CD4-positive, alpha-beta T cell treated with Interleukin-2 at 100 ng/mL for 4 hours (primary cell): ENCODE data around the gene PPWD1.
A peak's percentile ranks its signal among the peaks of the same experiment; 100 is the strongest.

ENCODE experiments used
- DNase-seq: peaks from one replicate; pipeline ENCODE4 v3.0.0-alpha.2; 2020; ENCODE audit warnings: low spot score

Gene PPWD1

DNA sequence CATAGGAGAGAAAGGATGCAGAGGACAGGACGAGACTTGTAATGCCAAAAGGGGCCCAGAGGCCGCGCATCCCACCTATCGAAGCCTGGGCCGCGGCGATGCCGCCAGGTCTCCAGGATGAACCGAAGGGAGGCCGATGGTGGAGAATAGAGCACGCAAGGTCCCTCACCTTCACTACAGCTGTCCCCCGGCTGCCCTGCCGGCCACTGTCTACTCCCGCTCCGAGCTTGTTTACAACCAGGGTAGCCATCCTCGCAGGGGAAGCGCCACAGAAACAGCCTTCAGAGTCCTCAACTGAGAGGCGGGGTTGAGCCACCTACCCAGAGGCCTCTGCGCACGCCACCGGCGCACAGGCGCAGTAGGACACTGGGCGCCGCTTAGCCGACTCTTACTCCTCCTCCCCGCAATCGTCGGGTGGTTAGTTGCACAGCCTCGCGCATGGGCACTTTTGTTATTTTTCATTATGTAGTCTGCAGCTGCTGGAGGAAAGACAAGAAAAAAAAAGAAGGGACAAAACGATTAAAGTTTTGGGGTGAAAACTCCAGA lies 61.0 kb downstream of the PPWD1 start, which contains the start of gene TRIM23:
TSS of gene TRIM23 (minus strand) at position 309 of the 546 bp plus-strand sequence. CDS start at position 250, 59 bp downstream.
- peak; percentile 92 for DNase-seq

DNA sequence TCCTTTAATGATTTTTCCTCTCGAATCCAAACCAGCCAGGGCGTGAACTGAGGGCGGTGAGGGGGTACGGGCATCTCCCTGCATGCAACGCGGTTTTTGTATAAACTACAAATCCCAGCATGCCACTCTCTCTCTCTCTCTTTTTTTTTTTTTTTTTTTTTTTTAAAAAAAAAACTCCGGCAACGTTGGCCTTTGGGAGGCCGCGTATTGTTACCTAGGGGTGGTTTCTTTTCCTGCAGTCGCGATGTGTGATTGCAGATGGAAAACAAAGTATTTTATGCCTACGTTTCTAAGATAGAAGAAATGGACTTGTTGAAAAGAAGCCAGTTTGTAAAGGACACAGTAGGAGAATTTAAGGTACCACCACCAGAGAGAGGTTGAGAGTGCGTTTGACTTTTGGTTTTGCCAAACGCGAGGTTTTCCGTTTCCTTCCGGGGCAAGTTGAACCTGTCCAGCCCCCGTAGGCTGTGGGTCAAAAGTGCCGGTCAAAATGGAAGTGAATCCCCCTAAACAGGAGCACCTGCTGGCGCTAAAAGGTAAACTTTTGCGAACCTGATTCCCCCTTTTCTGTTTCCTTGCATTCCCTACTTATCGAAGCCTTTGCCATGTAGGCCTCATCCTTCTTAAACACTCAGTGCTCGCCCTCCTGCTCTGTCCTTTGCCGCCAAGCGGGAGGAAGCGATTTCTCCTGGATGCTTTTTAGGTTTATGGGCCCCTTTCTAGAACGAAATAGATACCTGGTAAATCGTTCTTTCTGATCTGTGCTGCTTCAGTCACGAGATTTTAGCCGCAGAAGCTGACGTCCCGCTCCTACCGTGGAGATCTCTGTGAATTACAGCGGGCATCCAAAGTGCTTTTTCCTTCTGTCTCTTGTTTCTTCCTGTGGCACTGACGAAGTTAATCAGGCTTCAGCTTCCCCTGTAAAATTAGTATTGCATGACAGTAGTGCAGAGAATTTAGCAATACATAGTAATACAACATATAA lies 61.8 kb downstream of the PPWD1 start, which contains the start of the genes SHLD3 and TRAPPC13:
TSS of gene SHLD3 (plus strand) at position 457 of the 985 bp plus-strand sequence. CDS start 4,561 bp downstream, outside the sequence.
TSS of gene TRAPPC13 (plus strand) at position 457 of the 985 bp plus-strand sequence. CDS start at position 491, 34 bp downstream.
- peak; percentile 91 for DNase-seq

DNA sequence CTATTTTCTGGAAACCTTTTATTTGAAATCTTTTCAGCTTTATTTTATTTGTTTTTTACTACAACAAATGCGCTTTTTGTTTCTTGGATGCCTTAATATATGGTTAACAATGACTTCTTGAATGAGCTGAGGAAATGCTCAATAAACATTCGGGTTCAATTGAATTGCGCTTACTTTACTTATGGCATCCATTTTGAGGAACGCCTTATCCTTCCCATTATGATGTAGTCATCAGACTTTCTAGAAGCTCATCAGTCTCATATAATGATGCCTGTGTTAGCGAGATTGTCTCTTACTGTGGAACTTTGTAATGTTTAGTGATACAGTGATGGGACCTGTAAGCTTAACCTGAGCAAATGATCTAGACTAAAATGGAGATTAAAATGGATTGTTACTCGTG lies 62.6 kb downstream of the PPWD1 start:
- no peak for DNase-seq

DNA sequence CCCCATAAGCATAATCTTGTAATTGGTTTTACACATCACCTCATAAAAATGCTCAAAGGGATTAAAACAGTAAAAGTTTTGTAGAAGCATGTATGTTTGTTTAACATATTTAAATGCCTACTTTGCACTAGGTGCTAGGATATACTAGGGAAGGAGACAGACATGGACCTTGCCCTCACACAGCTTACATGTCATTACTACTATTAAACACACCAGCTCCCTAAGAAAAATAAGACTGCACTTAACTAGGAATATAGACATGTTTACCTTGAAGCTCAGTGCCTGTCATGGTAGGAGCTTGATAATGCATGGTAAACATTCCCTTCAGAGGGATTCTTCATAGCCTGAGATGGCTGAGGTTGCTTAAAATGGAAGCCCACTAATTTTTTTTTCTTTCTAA lies 67.9 kb downstream of the PPWD1 start:
- DNase-seq: no peak
